ENCODE data around the gene UCHL5.

Gene UCHL5

GRCh38 chr1:192967211-192967877 is 91.8 kb downstream of the UCHL5 start:
- DNase-seq (ENCODE audit: low read depth): no peak

- no peak for DNase-seq (ENCODE audit: low read depth)
These were observed 93.1 kb downstream of the UCHL5 start for GRCh38 chr1:192966073-192966472.

GRCh38 chr1:192962901-192963300 is 96.3 kb downstream of the UCHL5 start:
- no peak for DNase-seq (ENCODE audit: low read depth)

Measured in iris pigment epithelial cell (primary cell).